Measurements from ENCODE around the gene ALOX5.
"Not testable (repeated sequence)": the region's sequence is repeated elsewhere in the genome, so short reads cannot be mapped to it uniquely, and the experiment has no call there.

Gene ALOX5

GRCh38 chr10:45387096-45387893 is 13.3 kb downstream of the ALOX5 start:
- no peak for TF ChIP-seq CTCF (conservative IDR thresholded peaks at IDR 0.05)
- H3K27ac ChIP-seq: no peak overlapping the region

GRCh38 chr10:45389671-45390070 is 15.7 kb downstream of the ALOX5 start:
- H3K27ac ChIP-seq: not testable (repeated sequence)

- H3K27ac ChIP-seq: not testable (repeated sequence)
Observed at GRCh38 chr10:45391636-45392035, 17.6 kb downstream of the ALOX5 start.

GRCh38 chr10:45395554-45395953 is 21.5 kb downstream of the ALOX5 start:
- TF ChIP-seq CTCF (conservative IDR thresholded peaks at IDR 0.05): no peak
- H3K27ac ChIP-seq: no peak overlapping the region

- H3K27ac ChIP-seq: no peak overlapping the region
- TF ChIP-seq CTCF (conservative IDR thresholded peaks at IDR 0.05): no peak
Observed at GRCh38 chr10:45398595-45398994, 24.6 kb downstream of the ALOX5 start.

- no peak overlapping the region for H3K27ac ChIP-seq
Observed at GRCh38 chr10:45399113-45399512, 25.1 kb downstream of the ALOX5 start.

GRCh38 chr10:45403151-45403550 is 29.1 kb downstream of the ALOX5 start:
- H3K27ac ChIP-seq: no peak overlapping the region
- TF ChIP-seq CTCF (conservative IDR thresholded peaks at IDR 0.05): no peak

More at GRCh38 chr10:45399113-45399512, 25.1 kb downstream of the ALOX5 start:
- TF ChIP-seq CTCF (conservative IDR thresholded peaks at IDR 0.05): no peak

GRCh38 chr10:45404087-45404769 is 30.2 kb downstream of the ALOX5 start:
- TF ChIP-seq CTCF (conservative IDR thresholded peaks at IDR 0.05): no peak
- H3K27ac ChIP-seq: no peak overlapping the region

Measured in VCaP (cell line).